HEK293 (cell line): ENCODE data around the gene CATSPER3.

Experiments
- CTCF ChIA-PET: fragments of 350-600 bp; formaldehyde crosslinking; extraction: SDS; loops from one replicate; lab custom pipeline; 2021; ENCODE audit warnings: antibody characterized with exemption; lab: Yijun Ruan, JAX
- POLR2A ChIA-PET: fragments of 300-600 bp; formaldehyde crosslinking; extraction: SDS; loops from one replicate; lab custom pipeline; 2020; ENCODE audit warnings: antibody characterized with exemption, inconsistent platforms; lab: Yijun Ruan, JAX
- H3K27ac ChIP-seq: fragments of 200-500 bp; sonication (Bioruptor generic); 2 replicates; pipeline ENCODE4 v1.5.1; 2014; ENCODE audit warnings: low read depth, low read length, control low read depth, inconsistent platforms; ENCODE audit errors: extremely low read depth
- H3K36me3 ChIP-seq, 2 experiments: fragments of 200-500 bp in 1 of 2; sonication (Bioruptor generic) in 1 of 2; 1 replicate in 1 of 2; 2 replicates in 1 of 2; pipeline ENCODE4 v1.5.1; 2014 to 2017; ENCODE audit warnings: inconsistent platforms in 2 of 2, low read length in 2 of 2; ENCODE audit not compliant: control insufficient read depth in 2 of 2, insufficient read depth in 1 of 2
- H3K4me1 ChIP-seq: fragments of 200-500 bp; sonication (Bioruptor generic); 2 replicates; pipeline ENCODE4 v1.5.1; 2014; ENCODE audit warnings: mild to moderate bottlenecking, low read length, inconsistent platforms; ENCODE audit not compliant: control insufficient read depth, insufficient read depth
- H3K4me3 ChIP-seq: 2 replicates; pipeline ENCODE4 v1.5.1; 2011; ENCODE audit warnings: low read depth, mild to moderate bottlenecking, control low read depth, low read length, moderate library complexity
- H3K9me3 ChIP-seq: fragments of 200-500 bp; sonication (Bioruptor generic); 2 replicates; pipeline ENCODE4 v1.5.1; 2014; ENCODE audit warnings: low read depth, low read length, inconsistent platforms; ENCODE audit not compliant: control insufficient read depth, insufficient read depth
- IKZF3 ChIP-seq: fragments of 450-650 bp; IDR thresholded peaks from 2 replicates; pipeline ENCODE4 v1.5.0; 2018; ENCODE audit warnings: missing biosample characterization, mild to moderate bottlenecking, missing genetic modification characterization, moderate library complexity
- KLF10 ChIP-seq: fragments of 450-650 bp; IDR thresholded peaks from 2 replicates; pipeline ENCODE4 v1.5.1; 2018; ENCODE audit warnings: missing biosample characterization, mild to moderate bottlenecking, missing genetic modification characterization
- PRDM1 ChIP-seq: fragments of 450-650 bp; formaldehyde crosslinking; IDR thresholded peaks from 2 replicates; pipeline ENCODE4; 2016; ENCODE audit warnings: missing biosample characterization, missing genetic modification characterization
- ZFP41 ChIP-seq: fragments of 450-650 bp; formaldehyde crosslinking; IDR thresholded peaks from 2 replicates; pipeline ENCODE4 v1.5.1; 2016; ENCODE audit warnings: missing biosample characterization, missing genetic modification characterization, borderline replicate concordance
- ZIC2 ChIP-seq: fragments of 450-650 bp; formaldehyde crosslinking; IDR thresholded peaks from 2 replicates; pipeline ENCODE4 v1.5.1; 2016; ENCODE audit warnings: missing biosample characterization, missing genetic modification characterization
- ZNF157 ChIP-seq: fragments of 450-650 bp; formaldehyde crosslinking; IDR thresholded peaks from 2 replicates; pipeline ENCODE4 v1.5.1; 2016; ENCODE audit warnings: missing biosample characterization, missing genetic modification characterization
- ZNF202 ChIP-seq: fragments of 450-650 bp; formaldehyde crosslinking; IDR thresholded peaks from 2 replicates; pipeline ENCODE4 v1.5.1; 2016; ENCODE audit warnings: missing biosample characterization, missing genetic modification characterization, borderline replicate concordance
- ZNF248 ChIP-seq: fragments of 450-650 bp; formaldehyde crosslinking; IDR thresholded peaks from 2 replicates; pipeline ENCODE4 v1.5.1; 2017; ENCODE audit warnings: missing biosample characterization, missing genetic modification characterization
- ZNF274 ChIP-seq, 2 experiments: fragments of 200-500 bp in 1 of 2; fragments of 450-650 bp in 1 of 2; sonication (Bioruptor generic) in 1 of 2; formaldehyde crosslinking in 1 of 2; IDR thresholded peaks; 2 replicates each; pipeline versions ENCODE4 v1.5.1 to v1.6.1; 2014 to 2016; ENCODE audit warnings: borderline replicate concordance in 1 of 2, inconsistent platforms in 1 of 2, low read length in 1 of 2, missing biosample characterization in 1 of 2, missing genetic modification characterization in 1 of 2
- ZNF341 ChIP-seq: fragments of 450-650 bp; formaldehyde crosslinking; IDR thresholded peaks from 2 replicates; pipeline ENCODE4; 2016; ENCODE audit warnings: low read depth, missing biosample characterization, missing genetic modification characterization
- ZNF37A ChIP-seq: fragments of 450-650 bp; IDR thresholded peaks from 2 replicates; pipeline ENCODE4 v1.5.1; 2018; ENCODE audit warnings: missing biosample characterization, missing genetic modification characterization
- ZNF433 ChIP-seq: fragments of 450-650 bp; formaldehyde crosslinking; IDR thresholded peaks from 2 replicates; pipeline ENCODE4 v1.5.1; 2016; ENCODE audit warnings: missing biosample characterization, missing genetic modification characterization, low read depth
- ZNF548 ChIP-seq: fragments of 450-650 bp; formaldehyde crosslinking; IDR thresholded peaks from 2 replicates; pipeline ENCODE4 v1.5.1; 2016; ENCODE audit warnings: missing biosample characterization, missing genetic modification characterization
- ZNF560 ChIP-seq: fragments of 450-650 bp; formaldehyde crosslinking; IDR thresholded peaks from 2 replicates; pipeline ENCODE4 v1.5.1; 2017; ENCODE audit warnings: missing biosample characterization, missing genetic modification characterization, borderline replicate concordance
- ZNF571 ChIP-seq: fragments of 450-650 bp; formaldehyde crosslinking; IDR thresholded peaks from 2 replicates; pipeline ENCODE4 v1.5.0; 2017; ENCODE audit warnings: missing biosample characterization, missing genetic modification characterization
- ZNF624 ChIP-seq: fragments of 450-650 bp; formaldehyde crosslinking; IDR thresholded peaks from 2 replicates; pipeline ENCODE4 v1.5.1; 2017; ENCODE audit warnings: missing biosample characterization, missing genetic modification characterization
- ZNF626 ChIP-seq: fragments of 450-650 bp; sonication (Bioruptor Pico); formaldehyde crosslinking; IDR thresholded peaks from 2 replicates; pipeline ENCODE4 v1.5.1; 2018; ENCODE audit warnings: missing biosample characterization, missing genetic modification characterization, inconsistent platforms
- ZNF664 ChIP-seq: fragments of 450-650 bp; formaldehyde crosslinking; IDR thresholded peaks from 2 replicates; pipeline ENCODE4 v1.5.1; 2016; ENCODE audit warnings: missing biosample characterization, missing genetic modification characterization
- ZNF785 ChIP-seq: fragments of 450-650 bp; formaldehyde crosslinking; IDR thresholded peaks from 2 replicates; pipeline ENCODE4 v1.5.1; 2016; ENCODE audit warnings: missing biosample characterization, missing genetic modification characterization
- ZSCAN30 ChIP-seq: fragments of 450-650 bp; IDR thresholded peaks from 2 replicates; pipeline ENCODE4 v1.5.1; 2018; ENCODE audit warnings: missing biosample characterization, mild to moderate bottlenecking, missing genetic modification characterization, moderate library complexity
- ZXDB ChIP-seq: fragments of 450-650 bp; formaldehyde crosslinking; IDR thresholded peaks from 2 replicates; pipeline ENCODE4 v1.5.1; 2016; ENCODE audit warnings: missing biosample characterization, missing genetic modification characterization
- TF ChIP-seq, protein P1 (sequence below): sonication (generic); formaldehyde crosslinking; IDR thresholded peaks from 2 replicates; pipeline ENCODE4 v1.8.1; 2022; ENCODE audit warnings: mild to moderate bottlenecking, moderate library complexity, missing genetic modification reagents
- TF ChIP-seq, protein P2 (sequence below): fragments of 450-650 bp; formaldehyde crosslinking; optimal IDR thresholded peaks from 2 replicates; pipeline ENCODE3; 2016; ENCODE audit warnings: missing biosample characterization, mild to moderate bottlenecking, missing genetic modification characterization

CATSPER3 gene

DNA sequence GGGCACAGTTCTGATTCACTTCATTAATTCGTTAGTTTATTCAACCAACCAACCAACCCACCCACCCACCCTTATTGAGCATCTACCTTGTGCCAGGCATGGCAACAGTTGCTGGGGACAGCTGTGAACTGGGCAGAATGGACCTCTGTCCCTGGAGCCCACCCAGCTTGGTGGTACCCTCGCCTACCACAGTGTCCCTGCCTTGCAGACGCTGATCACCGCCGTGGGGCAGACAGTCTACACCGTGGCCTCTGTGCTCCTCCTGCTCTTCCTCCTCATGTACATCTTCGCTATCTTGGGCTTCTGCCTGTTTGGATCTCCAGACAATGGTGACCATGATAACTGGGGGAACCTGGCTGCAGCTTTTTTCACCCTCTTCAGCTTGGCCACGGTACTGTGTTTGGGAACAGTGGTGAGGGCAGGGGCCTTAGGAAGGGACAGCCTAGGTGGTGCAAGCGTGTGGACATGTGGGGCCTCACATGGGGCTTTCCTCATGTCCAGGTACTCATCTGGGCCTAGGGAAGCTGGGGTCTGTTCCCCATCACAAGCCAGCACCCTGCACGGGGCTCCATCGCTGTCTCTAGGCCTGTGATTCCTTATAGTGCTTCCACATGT, 40.1 kb downstream of the CATSPER3 start:
- Histone ChIP-seq H3K4me1 (no peaks in the 10 kb centered on the region), H3K36me3 (no peaks in the 10 kb centered on the region), H3K4me3 (no peak overlapping the region), H3K9me3 (no peaks in the 10 kb centered on the region), H3K27ac (no peak overlapping the region)
- ChIA-PET CTCF (interaction anchor here (0.5 kb wide), 1 partner anchor 716 kb away, joined by 3 read pairs; no protein-coding TSS in a partner anchor), POLR2A (no interaction called here)
- TF ChIP-seq ZNF560 (tag by site-specific recombination) (no peak), IKZF3 (no peak)

DNA sequence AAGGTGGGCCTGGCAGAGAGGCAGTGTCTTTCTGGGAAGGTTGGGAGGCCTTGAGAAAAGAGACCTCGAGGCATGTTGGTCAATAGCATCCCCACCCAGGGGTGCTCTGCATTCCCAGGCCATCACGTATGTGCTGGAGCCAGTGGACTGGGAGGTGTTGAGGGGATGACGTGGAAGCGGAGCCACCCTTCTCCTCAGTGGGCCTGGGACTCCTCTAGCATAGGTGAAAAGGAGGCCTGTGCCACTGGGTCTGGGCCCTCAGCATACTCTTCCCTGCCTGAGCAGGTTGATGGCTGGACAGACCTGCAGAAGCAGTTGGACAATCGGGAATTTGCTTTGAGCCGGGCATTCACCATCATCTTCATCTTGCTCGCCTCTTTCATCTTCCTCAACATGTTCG, 40.8 kb downstream of the CATSPER3 start:
- H3K9me3 ChIP-seq = no peaks in the 10 kb centered on the region
- H3K4me1 ChIP-seq = no peaks in the 10 kb centered on the region
- no peak for TF ChIP-seq ZIC2 (tag by site-specific recombination)
- no peak for TF ChIP-seq ZFP41 (tag by site-specific recombination)
- CTCF ChIA-PET = no interaction called here
- POLR2A ChIA-PET = no interaction called here
- H3K27ac ChIP-seq = no peak overlapping the region
- H3K4me3 ChIP-seq = no peak overlapping the region
- H3K36me3 ChIP-seq = no peaks in the 10 kb centered on the region

DNA sequence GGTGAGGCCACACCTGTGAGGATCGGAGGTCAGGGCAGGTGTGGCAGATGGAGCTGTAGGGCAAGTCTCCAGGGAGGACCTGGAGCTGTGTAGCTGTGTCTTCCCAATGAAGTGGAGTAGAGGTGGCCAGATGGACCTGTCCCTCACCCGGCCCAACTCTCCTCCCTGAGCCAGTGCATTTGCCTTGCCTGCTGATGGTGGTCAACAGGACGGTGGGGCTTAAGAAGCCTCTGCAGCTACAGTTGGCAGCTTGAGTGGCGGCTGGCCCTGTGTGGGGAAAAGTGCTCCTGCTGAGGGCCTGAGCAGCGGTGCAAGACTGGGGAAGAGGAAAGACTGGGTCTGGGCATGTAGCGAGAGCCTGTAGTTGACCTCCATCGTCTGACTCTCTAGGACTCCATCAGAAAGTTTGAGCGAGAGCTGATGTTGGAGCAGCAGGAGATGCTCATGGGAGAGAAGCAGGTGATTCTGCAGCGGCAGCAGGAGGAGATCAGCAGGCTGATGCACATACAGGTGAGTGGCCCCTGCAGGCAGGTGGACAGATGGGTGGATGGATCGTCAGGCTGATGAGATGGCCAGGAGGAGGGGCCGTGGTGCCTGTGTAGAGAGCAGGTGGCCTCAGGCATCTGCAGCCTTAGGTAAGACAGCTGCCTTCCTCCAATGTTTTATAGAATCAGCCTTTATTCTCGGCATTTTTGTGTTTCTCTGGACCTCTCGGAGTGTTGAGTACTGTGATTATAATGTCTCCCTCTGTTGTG, 41.5 kb downstream of the CATSPER3 start:
- no peak overlapping the region for H3K27ac ChIP-seq
- no peak overlapping the region for H3K4me3 ChIP-seq
- POLR2A ChIA-PET = no interaction called here
- no peaks in the 10 kb centered on the region for H3K9me3 ChIP-seq
- CTCF ChIA-PET = no interaction called here
- no peaks in the 10 kb centered on the region for H3K36me3 ChIP-seq
- no peaks in the 10 kb centered on the region for H3K4me1 ChIP-seq
- TF ChIP-seq ZNF785 (tag by site-specific recombination) (no peak), ZNF548 (tag by site-specific recombination) (no peak), ZNF626 (tag by site-specific recombination) (no peak), ZXDB (tag by site-specific recombination) (no peak), ZNF571 (tag by site-specific recombination) (no peak), ZNF341 (tag by site-specific recombination) (no peak), PRDM1 (tag by site-specific recombination) (no peak), ZNF624 (tag by site-specific recombination) (no peak), ZNF664 (tag by site-specific recombination) (no peak), ZNF433 (tag by site-specific recombination) (no peak), KLF10 (tag by site-specific recombination) (no peak)
- TF ChIP-seq, protein P1, sequence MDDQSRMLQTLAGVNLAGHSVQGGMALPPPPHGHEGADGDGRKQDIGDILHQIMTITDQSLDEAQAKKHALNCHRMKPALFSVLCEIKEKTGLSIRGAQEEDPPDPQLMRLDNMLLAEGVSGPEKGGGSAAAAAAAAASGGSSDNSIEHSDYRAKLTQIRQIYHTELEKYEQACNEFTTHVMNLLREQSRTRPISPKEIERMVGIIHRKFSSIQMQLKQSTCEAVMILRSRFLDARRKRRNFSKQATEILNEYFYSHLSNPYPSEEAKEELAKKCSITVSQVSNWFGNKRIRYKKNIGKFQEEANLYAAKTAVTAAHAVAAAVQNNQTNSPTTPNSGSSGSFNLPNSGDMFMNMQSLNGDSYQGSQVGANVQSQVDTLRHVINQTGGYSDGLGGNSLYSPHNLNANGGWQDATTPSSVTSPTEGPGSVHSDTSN (CRISPR knock-in tag) = no peak

DNA sequence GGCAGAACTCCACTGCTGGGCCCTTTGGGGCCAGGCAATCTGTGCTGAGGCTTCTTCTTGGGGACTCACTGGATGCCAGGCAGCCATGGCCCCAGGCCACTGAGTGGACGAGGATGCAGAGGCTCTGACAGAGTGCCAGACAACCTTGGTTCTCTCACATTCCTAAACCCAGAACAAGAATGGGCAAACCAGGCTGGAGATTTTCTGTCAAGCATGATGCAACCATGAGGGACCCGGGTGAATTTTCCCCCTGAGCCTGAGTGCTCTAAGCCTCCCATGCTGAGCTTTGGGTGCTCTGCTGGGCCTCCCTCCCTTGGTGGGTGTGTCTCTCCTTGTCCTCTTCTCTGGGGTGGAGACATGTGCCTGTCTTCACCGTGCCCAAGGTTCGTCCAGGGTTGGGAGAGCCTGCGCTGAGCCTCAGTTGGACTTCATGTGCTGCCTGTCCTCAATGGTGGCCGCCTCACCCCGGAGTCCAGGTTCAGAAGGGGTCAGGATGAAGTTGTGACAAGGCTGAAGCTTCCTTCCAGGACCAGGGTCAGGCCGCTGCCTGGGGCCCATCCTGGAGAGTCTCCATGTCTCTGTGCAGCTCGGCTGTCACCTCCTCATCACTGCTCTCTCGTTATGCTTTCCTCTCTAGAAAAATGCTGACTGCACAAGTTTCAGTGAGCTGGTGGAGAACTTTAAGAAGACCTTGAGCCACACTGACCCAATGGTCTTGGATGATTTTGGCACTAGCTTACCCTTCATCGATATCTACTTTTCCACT, 42.2 kb downstream of the CATSPER3 start:
- TF ChIP-seq KLF10 (tag by site-specific recombination) (no peak), ZNF274 (IDR thresholded peaks at IDR 0.05; ENCODE audit: low read length) (no peak), ZNF274 (tag by site-specific recombination; IDR thresholded peaks at IDR 0.05; ENCODE audit: borderline replicate concordance) (no peak), ZSCAN30 (tag by site-specific recombination) (no peak), ZNF37A (no peak), ZNF202 (tag by site-specific recombination) (no peak), ZNF248 (tag by site-specific recombination) (no peak), PRDM1 (tag by site-specific recombination) (no peak), ZNF157 (tag by site-specific recombination) (no peak)
- TF ChIP-seq, protein P2, sequence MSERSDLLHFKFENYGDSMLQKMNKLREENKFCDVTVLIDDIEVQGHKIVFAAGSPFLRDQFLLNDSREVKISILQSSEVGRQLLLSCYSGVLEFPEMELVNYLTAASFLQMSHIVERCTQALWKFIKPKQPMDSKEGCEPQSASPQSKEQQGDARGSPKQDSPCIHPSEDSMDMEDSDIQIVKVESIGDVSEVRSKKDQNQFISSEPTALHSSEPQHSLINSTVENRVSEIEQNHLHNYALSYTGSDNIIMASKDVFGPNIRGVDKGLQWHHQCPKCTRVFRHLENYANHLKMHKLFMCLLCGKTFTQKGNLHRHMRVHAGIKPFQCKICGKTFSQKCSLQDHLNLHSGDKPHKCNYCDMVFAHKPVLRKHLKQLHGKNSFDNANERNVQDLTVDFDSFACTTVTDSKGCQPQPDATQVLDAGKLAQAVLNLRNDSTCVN (tag by site-specific recombination) = no peak
- no peak overlapping the region for H3K27ac ChIP-seq
- H3K4me3 ChIP-seq = no peak overlapping the region
- ChIA-PET POLR2A (no interaction called here), CTCF (interaction anchor here (1.1 to 1.3 kb wide), 2 partner anchors 10 to 195 kb away, joined by 3 to 5 read pairs; no protein-coding TSS in a partner anchor)
- H3K4me1 ChIP-seq = no peaks in the 10 kb centered on the region
- H3K9me3 ChIP-seq = no peaks in the 10 kb centered on the region
- no peaks in the 10 kb centered on the region for H3K36me3 ChIP-seq
